ENCODE measurements around the gene GRB2. TPM values are rescaled to one million over a fixed set of nuclear protein-coding genes. Genes with fewer than 3 reads are reported as not detected.

The GRB2 gene
- total and polyA plus RNA-seq, 2 of the 8 experiments (the other 6 are each of a cell fraction or from before 2014, with no cell fraction given): 44.2 to 101 TPM

- no peak for TF ChIP-seq SUZ12 (IDR thresholded peaks at IDR 0.05; ENCODE audit: low read length)
- TF ChIP-seq EZH2 (IDR thresholded peaks at IDR 0.05; ENCODE audit: low read depth, low read length, severe bottlenecking): no peak
- TF ChIP-seq KDM4A (IDR thresholded peaks at IDR 0.05; ENCODE audit: low read depth, low read length, severe bottlenecking): no peak
- TF ChIP-seq JUND (IDR thresholded peaks at IDR 0.05; ENCODE audit: low read length): 0 out of 2 replicates have a peak, but pooled peaks have one; percentile 50
- no peak for TF ChIP-seq SP1 (IDR thresholded peaks at IDR 0.05; ENCODE audit: low read depth, low read length)
- 0 out of 2 replicates have a peak, but pooled peaks have one; percentile 12 for TF ChIP-seq YY1 (IDR thresholded peaks at IDR 0.05; ENCODE audit: low read depth, low read length)
- no peak for TF ChIP-seq NRF1 (IDR thresholded peaks at IDR 0.05; ENCODE audit: low read depth, low read length)
- 0 out of 2 replicates have a peak, but pooled peaks have one; percentile 25 for TF ChIP-seq GABPA (IDR thresholded peaks at IDR 0.05; ENCODE audit: borderline replicate concordance, insufficient read depth, low read length)
- no peak for TF ChIP-seq PHF8 (conservative IDR thresholded peaks at IDR 0.05; ENCODE audit: low read depth, low read length)
- TF ChIP-seq POU5F1 (IDR thresholded peaks at IDR 0.05; ENCODE audit: low read depth, low read length): no peak
- TF ChIP-seq CREB1 (IDR thresholded peaks at IDR 0.05): peak; percentile 26; the same call in 1 of the 2 replicates
- TF ChIP-seq SP4 (IDR thresholded peaks at IDR 0.05; ENCODE audit: low read length): 0 out of 2 replicates have a peak, but pooled peaks have one; percentile 49
- no peak for TF ChIP-seq E2F6 (IDR thresholded peaks at IDR 0.05)
Observed at GRCh38 chr17:75412455-75413317, 7.2 kb upstream of the GRB2 start (continued).

Measured in H1 (cell line).